AG09309 (cell line): ENCODE results near the gene ZNF652.

Experiments used
- DNase-seq: peaks from one replicate; pipeline ENCODE4 v3.0.0-alpha.2; 2010; ENCODE audit warnings: low read depth
- H3K4me3 ChIP-seq: 2 replicates; pipeline ENCODE4 v1.5.1; 2011; ENCODE audit warnings: mild to moderate bottlenecking, low read depth, low read length, moderate library complexity; ENCODE audit not compliant: control insufficient read depth
- CTCF ChIP-seq: IDR thresholded peaks from 2 replicates; pipeline ENCODE4 v1.5.1; 2011; ENCODE audit warnings: mild to moderate bottlenecking, low read depth, low read length, inconsistent platforms; ENCODE audit not compliant: insufficient read depth, control insufficient read depth; ENCODE audit errors: missing control alignments

The ZNF652 gene

GRCh38 chr17:49341356-49341755 is 20.7 kb downstream of the ZNF652 start:
- DNase-seq = no peak
- H3K4me3 ChIP-seq = no peak overlapping the region
- TF ChIP-seq CTCF = no peak

- TF ChIP-seq CTCF = no peak
- no peak for DNase-seq
- H3K4me3 ChIP-seq = no peak overlapping the region
Observed at GRCh38 chr17:49339354-49339753, 22.7 kb downstream of the ZNF652 start.

- no peak for TF ChIP-seq CTCF
Observed at GRCh38 chr17:49338883-49339282, 23.2 kb downstream of the ZNF652 start.

GRCh38 chr17:49337884-49338283 is 24.2 kb downstream of the ZNF652 start:
- no peak for DNase-seq
- H3K4me3 ChIP-seq = no peak overlapping the region
- TF ChIP-seq CTCF = no peak

More at GRCh38 chr17:49338883-49339282, 23.2 kb downstream of the ZNF652 start:
- no peak overlapping the region for H3K4me3 ChIP-seq
- no peak for DNase-seq

- DNase-seq = no peak
- TF ChIP-seq CTCF = no peak
- H3K4me3 ChIP-seq = no peak overlapping the region
Observed at GRCh38 chr17:49334744-49335512, 27.1 kb downstream of the ZNF652 start.

GRCh38 chr17:49333804-49334203 is 28.2 kb downstream of the ZNF652 start:
- TF ChIP-seq CTCF = no peak
- DNase-seq = no peak
- no peak overlapping the region for H3K4me3 ChIP-seq
